Skin of body (tissue), 2 donors: ENCODE measurements around the gene SCAANT1. TPM values are rescaled to one million over a fixed set of nuclear protein-coding genes. Genes with fewer than 3 reads are reported as not detected.
A peak's percentile ranks its signal among the peaks of the same experiment; 100 is the strongest.

Experiments used
- DNase-seq: peaks from one replicate; lab custom pipeline; 2025; lab: John Stamatoyannopoulos, UW
- total RNA-seq: library from RNA; depleted of rRNA; stranded (reverse); fragments of >200 nt; gene quantifications from one replicate; pipeline ENCODE4 v1.2.3, GENCODE V29; 2014

SCAANT1 gene
- total RNA-seq: not detected

- peak; percentile 78 for DNase-seq
These were observed at the start of gene SCAANT1 for GRCh38 chr3:63911873-63912767. SCAANT1 (minus strand) TSS chr3:63912383.

- no peak for DNase-seq
These were observed 49.7 kb upstream of the SCAANT1 start for GRCh38 chr3:63961891-63962290.

GRCh38 chr3:63960048-63960711 lies 48.0 kb upstream of the SCAANT1 start:
- DNase-seq: peak; percentile 32

GRCh38 chr3:63959146-63959545 lies 47.0 kb upstream of the SCAANT1 start:
- DNase-seq: peak; percentile 12

GRCh38 chr3:63955830-63956545 lies 43.8 kb upstream of the SCAANT1 start:
- DNase-seq: no peak

GRCh38 chr3:63955036-63955650 lies 43.0 kb upstream of the SCAANT1 start:
- DNase-seq: no peak

- DNase-seq: no peak
These were observed 42.0 kb upstream of the SCAANT1 start for GRCh38 chr3:63954182-63954581.

- DNase-seq: no peak
These were observed 40.0 kb upstream of the SCAANT1 start for GRCh38 chr3:63952248-63952594.

- DNase-seq: no peak
These were observed 39.5 kb upstream of the SCAANT1 start for GRCh38 chr3:63951492-63952247.

- no peak for DNase-seq
These were observed 38.5 kb upstream of the SCAANT1 start for GRCh38 chr3:63950698-63951097.

- peak; percentile 43 for DNase-seq
These were observed 36.8 kb upstream of the SCAANT1 start for GRCh38 chr3:63949005-63949404.

GRCh38 chr3:63947594-63947993 lies 35.4 kb upstream of the SCAANT1 start:
- DNase-seq: no peak

- DNase-seq: no peak
These were observed 34.6 kb upstream of the SCAANT1 start for GRCh38 chr3:63946753-63947152.

GRCh38 chr3:63945558-63946096 lies 33.4 kb upstream of the SCAANT1 start:
- no peak for DNase-seq

- no peak for DNase-seq
These were observed 31.5 kb upstream of the SCAANT1 start for GRCh38 chr3:63943678-63944077.

- no peak for DNase-seq
These were observed 30.3 kb upstream of the SCAANT1 start for GRCh38 chr3:63942528-63942927.

GRCh38 chr3:63940389-63940757 lies 28.2 kb upstream of the SCAANT1 start:
- DNase-seq: no peak

GRCh38 chr3:63937661-63938651 lies 25.8 kb upstream of the SCAANT1 start:
- DNase-seq: no peak

GRCh38 chr3:63936925-63937324 lies 24.7 kb upstream of the SCAANT1 start:
- no peak for DNase-seq
